B cell (primary cell): ENCODE data around the gene GASK1A.

Source experiments
- CTCF ChIP-seq: fragments of 200-600 bp; IDR thresholded peaks from one replicate; pipeline ENCODE4 v1.8.0; 2022; ENCODE audit warnings: antibody characterized with exemption, mild to moderate bottlenecking
- EZH2 ChIP-seq: IDR thresholded peaks from 2 replicates; pipeline ENCODE4 v1.6.1; 2012; ENCODE audit warnings: borderline replicate concordance, low read depth, mild to moderate bottlenecking, moderate library complexity, low read length; ENCODE audit not compliant: insufficient read depth, poor library complexity, severe bottlenecking

GRCh38 chr3:43074482-43074881 lies 95.4 kb downstream of the GASK1A start:
- TF ChIP-seq CTCF (no peak), EZH2 (no peak)
